Measurements from ENCODE around the gene CENPB. TPM values are rescaled to one million over a fixed set of nuclear protein-coding genes. Genes with fewer than 3 reads are reported as not detected.
A peak's percentile ranks its signal among the peaks of the same experiment; 100 is the strongest.

The CENPB gene
- total RNA-seq, 1 experiment from 2014 or later = 108 TPM

- peaks cover 27% of the 10 kb centered on the region for H3K4me1 ChIP-seq (ENCODE audit: insufficient read depth, low read length, poor library complexity, severe bottlenecking)
- BruUV-seq (replicated peaks) = TSS peak; percentile 88
- ChIA-PET POLR2A (ENCODE audit: low non-redundant PET) (no interaction called here), CTCF (no interaction called here)
- H3K27me3 ChIP-seq (replicated peaks; ENCODE audit: insufficient read depth, low read depth, low read length, poor library complexity) = peaks cover 3% of the 10 kb centered on the region
- no peaks in the 10 kb centered on the region for H3K36me3 ChIP-seq (ENCODE audit: insufficient read depth, low read length, poor library complexity, severe bottlenecking)
- intact Hi-C loops (cut with micrococcal nuclease; ENCODE audit: unreplicated experiment) = no loop called here
- H3K9me3 ChIP-seq (ENCODE audit: low read depth, low read length, poor library complexity, severe bottlenecking) = no peaks in the 10 kb centered on the region
- TF ChIP-seq EZH2 (IDR thresholded peaks at IDR 0.05; ENCODE audit: borderline replicate concordance, low read depth, low read length, poor library complexity, severe bottlenecking) = no peak
- no peak for TF ChIP-seq CTCF (conservative IDR thresholded peaks at IDR 0.05; ENCODE audit: low read depth, low read length)
- H3K4me3 ChIP-seq (ENCODE audit: low read depth, low read length, poor library complexity, severe bottlenecking) = peak overlapping the region; percentile 84
- DNase-seq (ENCODE audit: low spot score) = no peak
- peak overlapping the region; percentile 58 for H3K27ac ChIP-seq (ENCODE audit: low read depth, low read length, poor library complexity, severe bottlenecking)
Measured at GRCh38 chr20:3784216-3784853, 2.2 kb downstream of the CENPB start.

- CTCF ChIA-PET = no interaction called here
- intact Hi-C loops (cut with micrococcal nuclease; ENCODE audit: unreplicated experiment) = no loop called here
- Histone ChIP-seq H3K4me1 (ENCODE audit: insufficient read depth, low read length, poor library complexity, severe bottlenecking) (peaks cover 27% of the 10 kb centered on the region), H3K9me3 (ENCODE audit: low read depth, low read length, poor library complexity, severe bottlenecking) (no peaks in the 10 kb centered on the region), H3K27me3 (replicated peaks; ENCODE audit: insufficient read depth, low read depth, low read length, poor library complexity) (peaks cover 10% of the 10 kb centered on the region), H3K4me3 (ENCODE audit: low read depth, low read length, poor library complexity, severe bottlenecking) (peak overlapping the region; percentile 0), H3K27ac (ENCODE audit: low read depth, low read length, poor library complexity, severe bottlenecking) (peak overlapping the region; percentile 58), H3K36me3 (ENCODE audit: insufficient read depth, low read length, poor library complexity, severe bottlenecking) (no peaks in the 10 kb centered on the region)
- no peak for TF ChIP-seq EZH2 (IDR thresholded peaks at IDR 0.05; ENCODE audit: borderline replicate concordance, low read depth, low read length, poor library complexity, severe bottlenecking)
- no peak for TF ChIP-seq CTCF (conservative IDR thresholded peaks at IDR 0.05; ENCODE audit: low read depth, low read length)
- BruUV-seq (replicated peaks) = no TSS peak
- POLR2A ChIA-PET (ENCODE audit: low non-redundant PET) = no interaction called here
- DNase-seq (ENCODE audit: low spot score) = no peak
Measured at GRCh38 chr20:3783511-3784195, 2.9 kb downstream of the CENPB start.

GRCh38 chr20:3783068-3783489 is 3.5 kb downstream of the CENPB start:
- intact Hi-C loops (cut with micrococcal nuclease; ENCODE audit: unreplicated experiment) = no loop called here
- Histone ChIP-seq H3K27ac (ENCODE audit: low read depth, low read length, poor library complexity, severe bottlenecking) (peak overlapping the region; percentile 58), H3K27me3 (replicated peaks; ENCODE audit: insufficient read depth, low read depth, low read length, poor library complexity) (peaks cover 12% of the 10 kb centered on the region), H3K9me3 (ENCODE audit: low read depth, low read length, poor library complexity, severe bottlenecking) (no peaks in the 10 kb centered on the region), H3K36me3 (ENCODE audit: insufficient read depth, low read length, poor library complexity, severe bottlenecking) (no peaks in the 10 kb centered on the region), H3K4me3 (ENCODE audit: low read depth, low read length, poor library complexity, severe bottlenecking) (no peak overlapping the region), H3K4me1 (ENCODE audit: insufficient read depth, low read length, poor library complexity, severe bottlenecking) (peaks cover 27% of the 10 kb centered on the region)
- ChIA-PET POLR2A (ENCODE audit: low non-redundant PET) (no interaction called here), CTCF (no interaction called here)
- no peak for DNase-seq (ENCODE audit: low spot score)
- BruUV-seq (replicated peaks) = no TSS peak
- TF ChIP-seq EZH2 (IDR thresholded peaks at IDR 0.05; ENCODE audit: borderline replicate concordance, low read depth, low read length, poor library complexity, severe bottlenecking) = no peak
- TF ChIP-seq CTCF (conservative IDR thresholded peaks at IDR 0.05; ENCODE audit: low read depth, low read length) = no peak
